ENCODE data around the gene ZNF576. TPM values are rescaled to one million over a fixed set of nuclear protein-coding genes. Genes with fewer than 3 reads are reported as not detected.
A peak's percentile ranks its signal among the peaks of the same experiment; 100 is the strongest.

The ZNF576 gene
- total and polyA plus RNA-seq, 2 of the 13 experiments (the other 11 are each of a cell fraction or from before 2014, with no cell fraction given) = 7.2 to 9.6 TPM

GRCh38 chr19:43569657-43570056 lies 26.7 kb upstream of the ZNF576 start (continued):
- no peak for TF ChIP-seq ZFYVE20 (CRISPR knock-in tag; IDR thresholded peaks at IDR 0.05; ENCODE audit: borderline replicate concordance, low read depth)
- TF ChIP-seq, protein P1, sequence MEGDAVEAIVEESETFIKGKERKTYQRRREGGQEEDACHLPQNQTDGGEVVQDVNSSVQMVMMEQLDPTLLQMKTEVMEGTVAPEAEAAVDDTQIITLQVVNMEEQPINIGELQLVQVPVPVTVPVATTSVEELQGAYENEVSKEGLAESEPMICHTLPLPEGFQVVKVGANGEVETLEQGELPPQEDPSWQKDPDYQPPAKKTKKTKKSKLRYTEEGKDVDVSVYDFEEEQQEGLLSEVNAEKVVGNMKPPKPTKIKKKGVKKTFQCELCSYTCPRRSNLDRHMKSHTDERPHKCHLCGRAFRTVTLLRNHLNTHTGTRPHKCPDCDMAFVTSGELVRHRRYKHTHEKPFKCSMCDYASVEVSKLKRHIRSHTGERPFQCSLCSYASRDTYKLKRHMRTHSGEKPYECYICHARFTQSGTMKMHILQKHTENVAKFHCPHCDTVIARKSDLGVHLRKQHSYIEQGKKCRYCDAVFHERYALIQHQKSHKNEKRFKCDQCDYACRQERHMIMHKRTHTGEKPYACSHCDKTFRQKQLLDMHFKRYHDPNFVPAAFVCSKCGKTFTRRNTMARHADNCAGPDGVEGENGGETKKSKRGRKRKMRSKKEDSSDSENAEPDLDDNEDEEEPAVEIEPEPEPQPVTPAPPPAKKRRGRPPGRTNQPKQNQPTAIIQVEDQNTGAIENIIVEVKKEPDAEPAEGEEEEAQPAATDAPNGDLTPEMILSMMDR (CRISPR knock-in tag; IDR thresholded peaks at IDR 0.05) = no peak
- TF ChIP-seq, protein P2, sequence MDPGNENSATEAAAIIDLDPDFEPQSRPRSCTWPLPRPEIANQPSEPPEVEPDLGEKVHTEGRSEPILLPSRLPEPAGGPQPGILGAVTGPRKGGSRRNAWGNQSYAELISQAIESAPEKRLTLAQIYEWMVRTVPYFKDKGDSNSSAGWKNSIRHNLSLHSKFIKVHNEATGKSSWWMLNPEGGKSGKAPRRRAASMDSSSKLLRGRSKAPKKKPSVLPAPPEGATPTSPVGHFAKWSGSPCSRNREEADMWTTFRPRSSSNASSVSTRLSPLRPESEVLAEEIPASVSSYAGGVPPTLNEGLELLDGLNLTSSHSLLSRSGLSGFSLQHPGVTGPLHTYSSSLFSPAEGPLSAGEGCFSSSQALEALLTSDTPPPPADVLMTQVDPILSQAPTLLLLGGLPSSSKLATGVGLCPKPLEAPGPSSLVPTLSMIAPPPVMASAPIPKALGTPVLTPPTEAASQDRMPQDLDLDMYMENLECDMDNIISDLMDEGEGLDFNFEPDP (CRISPR knock-in tag; conservative IDR thresholded peaks at IDR 0.05) = no peak
- no peak for TF ChIP-seq ZNF20 (CRISPR knock-in tag; IDR thresholded peaks at IDR 0.05)

DNA sequence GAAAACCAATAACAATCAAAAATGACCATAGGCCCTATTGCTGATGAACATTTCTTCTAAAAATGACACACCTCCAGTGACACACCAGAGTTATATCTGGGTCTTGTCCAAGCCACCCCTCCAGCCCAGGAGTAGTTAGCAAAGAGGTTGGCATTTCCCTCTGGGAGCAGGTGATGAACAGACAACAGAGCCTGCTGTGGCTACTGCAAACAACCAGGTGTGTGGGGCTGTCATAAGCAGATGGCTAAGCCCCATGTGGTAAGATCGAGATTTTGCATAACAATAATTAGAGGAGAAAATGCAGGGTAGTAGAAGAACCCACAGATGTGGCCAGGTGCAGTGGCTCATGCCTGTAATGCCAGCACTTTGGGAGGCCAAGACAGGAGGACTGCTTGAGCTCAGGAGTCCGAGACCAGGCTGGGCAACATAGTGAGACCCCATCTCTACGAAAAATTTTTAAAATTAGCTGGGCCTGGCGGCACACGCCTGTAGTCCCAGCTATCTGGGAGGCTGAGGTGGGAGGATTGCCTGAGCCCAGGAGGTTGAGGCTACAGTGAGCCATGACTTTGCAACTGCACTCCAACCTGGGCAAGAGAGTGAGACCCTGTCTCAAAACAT lies 26.1 kb upstream of the ZNF576 start:
- Histone ChIP-seq H3K9ac (ENCODE audit: insufficient read depth, low read depth, low read length) (no peak overlapping the region), H3K4me1 (ENCODE audit: insufficient read depth, low read length) (peaks cover 11% of the 10 kb centered on the region; the same call in 1 of the 2 replicates), H3K79me2 (ENCODE audit: insufficient read depth, low read length) (peaks cover 8% of the 10 kb centered on the region), H4K20me1 (ENCODE audit: insufficient read depth, low read length) (no peaks in the 10 kb centered on the region), H3K4me3 (replicated peaks in 1 of 3; ENCODE audit: insufficient read depth in 1 of 3, low read depth in 2 of 3, low read length in 3 of 3) (no peak overlapping the region), H3K4me2 (ENCODE audit: low read depth, low read length) (no peak overlapping the region), H3K27ac (ENCODE audit: extremely low read length, insufficient read depth, low read length) (no peak overlapping the region), H2AFZ (ENCODE audit: low read length) (no peak overlapping the region), H3K27me3 (ENCODE audit: control insufficient read depth in 1 of 2, insufficient read depth in 2 of 2, low read length in 2 of 2) (no peaks in the 10 kb centered on the region; a peak in 1 of 5 replicates), H3K9me3 (ENCODE audit: low read length) (no peaks in the 10 kb centered on the region), H3K36me3 (replicated peaks in 1 of 2; ENCODE audit: control insufficient read depth in 1 of 2, insufficient read depth in 2 of 2, low read length in 2 of 2) (peaks cover 0 to 1% of the 10 kb centered on the region in 2 experiments; a peak in 2 of 5 replicates)
- TF ChIP-seq, protein P3, sequence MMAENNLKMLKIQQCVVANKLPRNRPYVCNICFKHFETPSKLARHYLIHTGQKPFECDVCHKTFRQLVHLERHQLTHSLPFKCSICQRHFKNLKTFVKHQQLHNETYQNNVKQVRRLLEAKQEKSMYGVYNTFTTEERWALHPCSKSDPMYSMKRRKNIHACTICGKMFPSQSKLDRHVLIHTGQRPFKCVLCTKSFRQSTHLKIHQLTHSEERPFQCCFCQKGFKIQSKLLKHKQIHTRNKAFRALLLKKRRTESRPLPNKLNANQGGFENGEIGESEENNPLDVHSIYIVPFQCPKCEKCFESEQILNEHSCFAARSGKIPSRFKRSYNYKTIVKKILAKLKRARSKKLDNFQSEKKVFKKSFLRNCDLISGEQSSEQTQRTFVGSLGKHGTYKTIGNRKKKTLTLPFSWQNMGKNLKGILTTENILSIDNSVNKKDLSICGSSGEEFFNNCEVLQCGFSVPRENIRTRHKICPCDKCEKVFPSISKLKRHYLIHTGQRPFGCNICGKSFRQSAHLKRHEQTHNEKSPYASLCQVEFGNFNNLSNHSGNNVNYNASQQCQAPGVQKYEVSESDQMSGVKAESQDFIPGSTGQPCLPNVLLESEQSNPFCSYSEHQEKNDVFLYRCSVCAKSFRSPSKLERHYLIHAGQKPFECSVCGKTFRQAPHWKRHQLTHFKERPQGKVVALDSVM (CRISPR knock-in tag; IDR thresholded peaks at IDR 0.05) = peak; percentile 20; the same call in 1 of the 2 replicates
- TF ChIP-seq ZNF121 (CRISPR knock-in tag; IDR thresholded peaks at IDR 0.05) (peak; percentile 70; the same call in 1 of the 2 replicates), JDP2 (CRISPR knock-in tag; IDR thresholded peaks at IDR 0.05; ENCODE audit: borderline replicate concordance) (no peak)
- FAIRE-seq (no peak), DNase-seq (ENCODE audit: low spot score) (no peak), ATAC-seq (no peak)
- CTCF ChIA-PET (ENCODE audit: low intra/inter-chr PET ratio, low total read pairs) = no interaction called here
- intact Hi-C loops (cut with micrococcal nuclease; ENCODE audit: unreplicated experiment) = no loop called here
- WGBS (ENCODE audit: low lambda C conversion rate) = 92% methylated on average over 5 of the region's 5 CpGs
- no TSS peak for BruUV-seq (replicated peaks)
- POLR2A ChIA-PET = no interaction called here
- in situ Hi-C loops (cut with HindIII; ENCODE audit: extremely low pct_ligation_motif_present, low pct_unique_long_range_greater_than_20kb) = no loop called here
